H1 (cell line): Measurements from ENCODE around the gene GALNT7. TPM values are rescaled to one million over a fixed set of nuclear protein-coding genes. Genes with fewer than 3 reads are reported as not detected.

Source experiments
- BCL11A ChIP-seq, 2 experiments: IDR thresholded peaks; one replicate each; pipeline ENCODE4 v1.6.1; 2011; ENCODE audit warnings: low read depth in 2 of 2, low read length in 2 of 2, mild to moderate bottlenecking in 2 of 2
- GABPA ChIP-seq: IDR thresholded peaks from 2 replicates; pipeline ENCODE4 v1.6.1; 2011; ENCODE audit warnings: mild to moderate bottlenecking, low read length, moderate library complexity, borderline replicate concordance; ENCODE audit not compliant: insufficient read depth
- NRF1 ChIP-seq: IDR thresholded peaks from 2 replicates; pipeline ENCODE4 v1.6.1; 2011; ENCODE audit warnings: mild to moderate bottlenecking, low read depth, low read length, improper control_type of control experiment
- PHF8 ChIP-seq: fragments of 200-600 bp; sonication (generic); conservative IDR thresholded peaks from 2 replicates; pipeline ENCODE4 v1.7.1; 2012; ENCODE audit warnings: low read depth, mild to moderate bottlenecking, inconsistent platforms, low read length, moderate library complexity
- POU5F1 ChIP-seq: IDR thresholded peaks from 2 replicates; pipeline ENCODE4 v1.6.1; 2011; ENCODE audit warnings: low read depth, mild to moderate bottlenecking, low read length, moderate library complexity
- SIRT6 ChIP-seq: IDR thresholded peaks from one replicate; pipeline ENCODE4 v1.7.1; 2012; ENCODE audit warnings: low read length, inconsistent platforms
- SP4 ChIP-seq: IDR thresholded peaks from 2 replicates; pipeline ENCODE4 v1.6.1; 2012; ENCODE audit warnings: low read length, inconsistent platforms
- TAF7 ChIP-seq: optimal IDR thresholded peaks from 2 replicates; pipeline ENCODE3; 2011; ENCODE audit warnings: low read depth, mild to moderate bottlenecking, inconsistent platforms, low read length, moderate library complexity, borderline replicate concordance
- polyA plus RNA-seq, 7 experiments: library from polyadenylated mRNA; depleted of rRNA in 3 of 7; stranded (reverse) in 5 of 7; unstranded in 2 of 7; fragments of >200 nt in 5 of 7; fragments of 200-250 nt in 2 of 7; gene quantifications; 1 replicate in 5 of 7; 2 replicates in 1 of 7; 4 replicates in 1 of 7; pipeline versions ENCODE4 v1.2.1 to v1.2.3, GENCODE V29; 2011 to 2013; ENCODE audit warnings: missing spikeins in 2 of 7, mixed read lengths in 2 of 7
- total RNA-seq: library from RNA; stranded (reverse); fragmentation: NEBNext Ultra II Directional; extraction: Animal tissue kit (Norgen Biotek cat#: 25700); gene quantifications from 2 replicates; pipeline ENCODE4 v1.2.1, GENCODE V29; 2021
- TF ChIP-seq, protein P1 (sequence below): fragments of 300-600 bp; sonication (generic); IDR thresholded peaks from 2 replicates; pipeline ENCODE4 v1.7.1; 2012; ENCODE audit warnings: low read length, moderate library complexity, mild to moderate bottlenecking, inconsistent platforms; ENCODE audit not compliant: insufficient replicate concordance
- TF ChIP-seq, protein P2 (sequence below): IDR thresholded peaks from 2 replicates; pipeline ENCODE4 v1.6.1; 2012; ENCODE audit warnings: low read length, inconsistent platforms

The GALNT7 gene
- total and polyA plus RNA-seq, 2 of the 8 experiments (the other 6 are each of a cell fraction or from before 2014, with no cell fraction given), result 22.4 to 85.5 TPM

DNA sequence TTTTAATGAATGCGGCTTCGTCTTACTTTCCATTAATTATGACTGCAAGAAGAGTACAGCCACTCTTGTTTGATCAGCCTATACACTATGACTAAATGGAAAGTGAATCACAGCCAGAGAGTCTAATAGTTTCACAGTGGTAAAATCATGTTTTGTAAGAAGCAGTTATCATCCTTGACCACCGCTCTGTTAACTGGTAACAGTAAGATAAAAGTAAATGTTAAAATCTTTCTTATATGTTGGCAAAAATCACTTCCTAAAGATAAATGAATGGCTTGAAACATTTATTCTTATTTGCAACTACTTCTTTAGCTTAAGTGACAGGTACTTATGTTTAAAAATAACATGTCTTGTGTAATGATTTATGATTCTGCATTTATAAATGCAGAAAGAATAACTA, 13.2 kb downstream of the GALNT7 start (continued):
- TF ChIP-seq, protein P1, sequence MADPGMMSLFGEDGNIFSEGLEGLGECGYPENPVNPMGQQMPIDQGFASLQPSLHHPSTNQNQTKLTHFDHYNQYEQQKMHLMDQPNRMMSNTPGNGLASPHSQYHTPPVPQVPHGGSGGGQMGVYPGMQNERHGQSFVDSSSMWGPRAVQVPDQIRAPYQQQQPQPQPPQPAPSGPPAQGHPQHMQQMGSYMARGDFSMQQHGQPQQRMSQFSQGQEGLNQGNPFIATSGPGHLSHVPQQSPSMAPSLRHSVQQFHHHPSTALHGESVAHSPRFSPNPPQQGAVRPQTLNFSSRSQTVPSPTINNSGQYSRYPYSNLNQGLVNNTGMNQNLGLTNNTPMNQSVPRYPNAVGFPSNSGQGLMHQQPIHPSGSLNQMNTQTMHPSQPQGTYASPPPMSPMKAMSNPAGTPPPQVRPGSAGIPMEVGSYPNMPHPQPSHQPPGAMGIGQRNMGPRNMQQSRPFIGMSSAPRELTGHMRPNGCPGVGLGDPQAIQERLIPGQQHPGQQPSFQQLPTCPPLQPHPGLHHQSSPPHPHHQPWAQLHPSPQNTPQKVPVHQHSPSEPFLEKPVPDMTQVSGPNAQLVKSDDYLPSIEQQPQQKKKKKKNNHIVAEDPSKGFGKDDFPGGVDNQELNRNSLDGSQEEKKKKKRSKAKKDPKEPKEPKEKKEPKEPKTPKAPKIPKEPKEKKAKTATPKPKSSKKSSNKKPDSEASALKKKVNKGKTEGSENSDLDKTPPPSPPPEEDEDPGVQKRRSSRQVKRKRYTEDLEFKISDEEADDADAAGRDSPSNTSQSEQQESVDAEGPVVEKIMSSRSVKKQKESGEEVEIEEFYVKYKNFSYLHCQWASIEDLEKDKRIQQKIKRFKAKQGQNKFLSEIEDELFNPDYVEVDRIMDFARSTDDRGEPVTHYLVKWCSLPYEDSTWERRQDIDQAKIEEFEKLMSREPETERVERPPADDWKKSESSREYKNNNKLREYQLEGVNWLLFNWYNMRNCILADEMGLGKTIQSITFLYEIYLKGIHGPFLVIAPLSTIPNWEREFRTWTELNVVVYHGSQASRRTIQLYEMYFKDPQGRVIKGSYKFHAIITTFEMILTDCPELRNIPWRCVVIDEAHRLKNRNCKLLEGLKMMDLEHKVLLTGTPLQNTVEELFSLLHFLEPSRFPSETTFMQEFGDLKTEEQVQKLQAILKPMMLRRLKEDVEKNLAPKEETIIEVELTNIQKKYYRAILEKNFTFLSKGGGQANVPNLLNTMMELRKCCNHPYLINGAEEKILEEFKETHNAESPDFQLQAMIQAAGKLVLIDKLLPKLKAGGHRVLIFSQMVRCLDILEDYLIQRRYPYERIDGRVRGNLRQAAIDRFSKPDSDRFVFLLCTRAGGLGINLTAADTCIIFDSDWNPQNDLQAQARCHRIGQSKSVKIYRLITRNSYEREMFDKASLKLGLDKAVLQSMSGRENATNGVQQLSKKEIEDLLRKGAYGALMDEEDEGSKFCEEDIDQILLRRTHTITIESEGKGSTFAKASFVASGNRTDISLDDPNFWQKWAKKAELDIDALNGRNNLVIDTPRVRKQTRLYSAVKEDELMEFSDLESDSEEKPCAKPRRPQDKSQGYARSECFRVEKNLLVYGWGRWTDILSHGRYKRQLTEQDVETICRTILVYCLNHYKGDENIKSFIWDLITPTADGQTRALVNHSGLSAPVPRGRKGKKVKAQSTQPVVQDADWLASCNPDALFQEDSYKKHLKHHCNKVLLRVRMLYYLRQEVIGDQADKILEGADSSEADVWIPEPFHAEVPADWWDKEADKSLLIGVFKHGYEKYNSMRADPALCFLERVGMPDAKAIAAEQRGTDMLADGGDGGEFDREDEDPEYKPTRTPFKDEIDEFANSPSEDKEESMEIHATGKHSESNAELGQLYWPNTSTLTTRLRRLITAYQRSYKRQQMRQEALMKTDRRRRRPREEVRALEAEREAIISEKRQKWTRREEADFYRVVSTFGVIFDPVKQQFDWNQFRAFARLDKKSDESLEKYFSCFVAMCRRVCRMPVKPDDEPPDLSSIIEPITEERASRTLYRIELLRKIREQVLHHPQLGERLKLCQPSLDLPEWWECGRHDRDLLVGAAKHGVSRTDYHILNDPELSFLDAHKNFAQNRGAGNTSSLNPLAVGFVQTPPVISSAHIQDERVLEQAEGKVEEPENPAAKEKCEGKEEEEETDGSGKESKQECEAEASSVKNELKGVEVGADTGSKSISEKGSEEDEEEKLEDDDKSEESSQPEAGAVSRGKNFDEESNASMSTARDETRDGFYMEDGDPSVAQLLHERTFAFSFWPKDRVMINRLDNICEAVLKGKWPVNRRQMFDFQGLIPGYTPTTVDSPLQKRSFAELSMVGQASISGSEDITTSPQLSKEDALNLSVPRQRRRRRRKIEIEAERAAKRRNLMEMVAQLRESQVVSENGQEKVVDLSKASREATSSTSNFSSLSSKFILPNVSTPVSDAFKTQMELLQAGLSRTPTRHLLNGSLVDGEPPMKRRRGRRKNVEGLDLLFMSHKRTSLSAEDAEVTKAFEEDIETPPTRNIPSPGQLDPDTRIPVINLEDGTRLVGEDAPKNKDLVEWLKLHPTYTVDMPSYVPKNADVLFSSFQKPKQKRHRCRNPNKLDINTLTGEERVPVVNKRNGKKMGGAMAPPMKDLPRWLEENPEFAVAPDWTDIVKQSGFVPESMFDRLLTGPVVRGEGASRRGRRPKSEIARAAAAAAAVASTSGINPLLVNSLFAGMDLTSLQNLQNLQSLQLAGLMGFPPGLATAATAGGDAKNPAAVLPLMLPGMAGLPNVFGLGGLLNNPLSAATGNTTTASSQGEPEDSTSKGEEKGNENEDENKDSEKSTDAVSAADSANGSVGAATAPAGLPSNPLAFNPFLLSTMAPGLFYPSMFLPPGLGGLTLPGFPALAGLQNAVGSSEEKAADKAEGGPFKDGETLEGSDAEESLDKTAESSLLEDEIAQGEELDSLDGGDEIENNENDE, result no peak
- TF ChIP-seq TAF7 (no peak), POU5F1 (no peak), GABPA (no peak), SP4 (no peak), BCL11A (IDR thresholded peaks at IDR 0.05; ENCODE audit: low read depth in 2 of 2, low read length in 2 of 2) (no peak), SIRT6 (no peak), NRF1 (no peak), PHF8 (no peak)
- TF ChIP-seq, protein P2, sequence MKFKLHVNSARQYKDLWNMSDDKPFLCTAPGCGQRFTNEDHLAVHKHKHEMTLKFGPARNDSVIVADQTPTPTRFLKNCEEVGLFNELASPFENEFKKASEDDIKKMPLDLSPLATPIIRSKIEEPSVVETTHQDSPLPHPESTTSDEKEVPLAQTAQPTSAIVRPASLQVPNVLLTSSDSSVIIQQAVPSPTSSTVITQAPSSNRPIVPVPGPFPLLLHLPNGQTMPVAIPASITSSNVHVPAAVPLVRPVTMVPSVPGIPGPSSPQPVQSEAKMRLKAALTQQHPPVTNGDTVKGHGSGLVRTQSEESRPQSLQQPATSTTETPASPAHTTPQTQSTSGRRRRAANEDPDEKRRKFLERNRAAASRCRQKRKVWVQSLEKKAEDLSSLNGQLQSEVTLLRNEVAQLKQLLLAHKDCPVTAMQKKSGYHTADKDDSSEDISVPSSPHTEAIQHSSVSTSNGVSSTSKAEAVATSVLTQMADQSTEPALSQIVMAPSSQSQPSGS, result no peak
